Caco-2 (cell line): ENCODE results near the gene PRKCQ. TPM values are rescaled to one million over a fixed set of nuclear protein-coding genes. Genes with fewer than 3 reads are reported as not detected.

ENCODE experiments used
- BruUV-seq: library from RNA; stranded (reverse); fragments of 400-500 nt; replicated peaks from 2 replicates; lab custom pipeline; 2021; lab: Mats Ljungman, UMichigan
- CTCF ChIA-PET: fragments of 300-600 bp; sonication (Branson Sonifier 250); formaldehyde crosslinking; loops from one replicate; lab custom pipeline; 2022; ENCODE audit warnings: antibody characterized with exemption; lab: Charles Lee
- POLR2A ChIA-PET: fragments of 300-600 bp; sonication (Branson Sonifier 250); formaldehyde crosslinking; loops from one replicate; lab custom pipeline; 2022; ENCODE audit warnings: antibody characterized with exemption; lab: Charles Lee
- DNase-seq, 2 experiments: peaks; one replicate each; pipeline versions ENCODE4 v3.0.0 to v3.0.0-alpha.2; 2020 to 2022
- H3K27me3 ChIP-seq: replicated peaks from 2 replicates; pipeline ENCODE4 v1.6.0; 2011; ENCODE audit warnings: low read length; ENCODE audit not compliant: control insufficient read depth, insufficient read depth
- H3K36me3 ChIP-seq: 2 replicates; pipeline ENCODE4 v1.5.1; 2011; ENCODE audit warnings: low read length; ENCODE audit not compliant: control insufficient read depth, insufficient read depth
- H3K4me1 ChIP-seq: fragments of 250-450 bp; sonication (Bioruptor Pico); 2 replicates; pipeline ENCODE4 v1.5.1; 2020; ENCODE audit warnings: mild to moderate bottlenecking
- H3K4me3 ChIP-seq: 2 replicates; pipeline ENCODE4 v1.5.1; 2011; ENCODE audit warnings: low read depth, mild to moderate bottlenecking, control low read depth, low read length
- H3K9me3 ChIP-seq: fragments of 250-450 bp; sonication (Bioruptor Pico); 2 replicates; pipeline ENCODE4 v1.5.1; 2020; ENCODE audit warnings: mild to moderate bottlenecking, moderate library complexity
- H3K27ac Mint-ChIP-seq: one replicate; pipeline ENCODE4 v1.8.0; 2022; ENCODE audit warnings: mixed read lengths; ENCODE audit not compliant: unreplicated experiment
- H3K27me3 Mint-ChIP-seq: one replicate; pipeline ENCODE4 v1.8.0; 2022; ENCODE audit warnings: mixed read lengths; ENCODE audit not compliant: insufficient read depth, unreplicated experiment
- H3K36me3 Mint-ChIP-seq: one replicate; pipeline ENCODE4 v1.8.0; 2022; ENCODE audit warnings: mild to moderate bottlenecking, mixed read lengths; ENCODE audit not compliant: insufficient read depth, unreplicated experiment
- H3K4me1 Mint-ChIP-seq: one replicate; pipeline ENCODE4 v1.8.0; 2022; ENCODE audit warnings: low read depth, mixed read lengths; ENCODE audit not compliant: unreplicated experiment
- H3K4me3 Mint-ChIP-seq: one replicate; pipeline ENCODE4 v1.8.0; 2022; ENCODE audit warnings: mild to moderate bottlenecking, moderate library complexity, mixed read lengths; ENCODE audit not compliant: unreplicated experiment
- H3K9me3 Mint-ChIP-seq: one replicate; pipeline ENCODE4 v1.8.0; 2022; ENCODE audit warnings: mixed read lengths; ENCODE audit not compliant: unreplicated experiment
- CTCF ChIP-seq, 2 experiments: fragments of 200-600 bp in 1 of 2; IDR thresholded peaks; 1 replicate in 1 of 2; 2 replicates in 1 of 2; pipeline versions ENCODE4 v1.5.1 to v1.8.0; 2011 to 2022; ENCODE audit warnings: antibody characterized with exemption in 1 of 2, control low read depth in 1 of 2, inconsistent platforms in 1 of 2, low read depth in 1 of 2, low read length in 1 of 2, mild to moderate bottlenecking in 1 of 2, moderate library complexity in 1 of 2; ENCODE audit not compliant: insufficient read depth in 1 of 2, severe bottlenecking in 1 of 2, unreplicated experiment in 1 of 2
- intact Hi-C: fragments of 100-400 bp; cut with micrococcal nuclease; formaldehyde crosslinking; loops from one replicate; pipeline ENCODE4 v1.10.0; 2022; ENCODE audit not compliant: unreplicated experiment
- total RNA-seq: library from RNA; stranded (reverse); gene quantifications from 2 replicates; pipeline ENCODE4 v1.2.3, GENCODE V29; 2022

Gene PRKCQ
- total RNA-seq, 1 experiment from 2014 or later: 2.4 TPM

GRCh38 chr10:6507311-6507710 lies 72.8 kb downstream of the PRKCQ start:
- no peaks in the 10 kb centered on the region for H3K36me3 ChIP-seq
- H3K4me3 Mint-ChIP-seq: no peak overlapping the region
- H3K9me3 Mint-ChIP-seq: peaks cover 11% of the 10 kb centered on the region
- no peaks in the 10 kb centered on the region for H3K27me3 ChIP-seq
- no peaks in the 10 kb centered on the region for H3K4me1 Mint-ChIP-seq
- BruUV-seq: no TSS peak
- H3K27ac Mint-ChIP-seq: no peak overlapping the region
- no peak for TF ChIP-seq CTCF (IDR thresholded peaks at IDR 0.05; ENCODE audit: insufficient read depth in 1 of 2, low read depth in 1 of 2, low read length in 1 of 2, severe bottlenecking in 1 of 2, unreplicated experiment in 1 of 2)
- CTCF ChIA-PET: no interaction called here
- H3K36me3 Mint-ChIP-seq: no peaks in the 10 kb centered on the region
- H3K4me3 ChIP-seq: no peak overlapping the region
- peaks cover 7% of the 10 kb centered on the region for H3K27me3 Mint-ChIP-seq
- intact Hi-C loops: no loop called here
- POLR2A ChIA-PET: no interaction called here
- no peak for DNase-seq
- no peaks in the 10 kb centered on the region for H3K4me1 ChIP-seq
- no peaks in the 10 kb centered on the region for H3K9me3 ChIP-seq

GRCh38 chr10:6505300-6505699 lies 74.8 kb downstream of the PRKCQ start:
- ChIA-PET POLR2A (no interaction called here), CTCF (no interaction called here)
- BruUV-seq: no TSS peak
- no peak for TF ChIP-seq CTCF (IDR thresholded peaks at IDR 0.05; ENCODE audit: insufficient read depth in 1 of 2, low read depth in 1 of 2, low read length in 1 of 2, severe bottlenecking in 1 of 2, unreplicated experiment in 1 of 2)
- H3K4me1 Mint-ChIP-seq: no peaks in the 10 kb centered on the region
- no peaks in the 10 kb centered on the region for H3K9me3 Mint-ChIP-seq
- H3K4me3 ChIP-seq: no peak overlapping the region
- H3K9me3 ChIP-seq: no peaks in the 10 kb centered on the region
- H3K27me3 Mint-ChIP-seq: peaks cover 18% of the 10 kb centered on the region
- H3K27ac Mint-ChIP-seq: no peak overlapping the region
- no peak for DNase-seq
- intact Hi-C loops: no loop called here
- no peaks in the 10 kb centered on the region for H3K27me3 ChIP-seq
- H3K4me1 ChIP-seq: no peaks in the 10 kb centered on the region
- H3K4me3 Mint-ChIP-seq: no peak overlapping the region
- H3K36me3 Mint-ChIP-seq: no peaks in the 10 kb centered on the region
- H3K36me3 ChIP-seq: no peaks in the 10 kb centered on the region

GRCh38 chr10:6504296-6504695 lies 75.8 kb downstream of the PRKCQ start:
- intact Hi-C loops: no loop called here
- H3K4me3 Mint-ChIP-seq: no peak overlapping the region
- no peaks in the 10 kb centered on the region for H3K27me3 ChIP-seq
- H3K9me3 Mint-ChIP-seq: no peaks in the 10 kb centered on the region
- ChIA-PET CTCF (no interaction called here), POLR2A (no interaction called here)
- no peak overlapping the region for H3K4me3 ChIP-seq
- no peaks in the 10 kb centered on the region for H3K36me3 ChIP-seq
- H3K27me3 Mint-ChIP-seq: peaks cover 18% of the 10 kb centered on the region
- H3K4me1 Mint-ChIP-seq: no peaks in the 10 kb centered on the region
- DNase-seq: no peak
- no TSS peak for BruUV-seq
- H3K4me1 ChIP-seq: no peaks in the 10 kb centered on the region
- no peaks in the 10 kb centered on the region for H3K36me3 Mint-ChIP-seq
- no peaks in the 10 kb centered on the region for H3K9me3 ChIP-seq
- H3K27ac Mint-ChIP-seq: no peak overlapping the region
- no peak for TF ChIP-seq CTCF (IDR thresholded peaks at IDR 0.05; ENCODE audit: insufficient read depth in 1 of 2, low read depth in 1 of 2, low read length in 1 of 2, severe bottlenecking in 1 of 2, unreplicated experiment in 1 of 2)
